Activated CD4-positive, alpha-beta T cell treated with anti-CD3 and anti-CD28 coated beads, Interleukin-2, Interleukin-6, amounts not matched to agents 100 ng/mL and 50 ng/mL, durations not matched to agents 16 hours and 8 hours (primary cell): ENCODE results near the gene CACUL1.

Experiments used
- DNase-seq: peaks from one replicate; pipeline ENCODE4 v3.0.0-alpha.2; 2020

Gene CACUL1

GRCh38 chr10:118635674-118636402, 118.9 kb downstream of the CACUL1 start:
- no peak for DNase-seq

GRCh38 chr10:118633786-118634185, 121.0 kb downstream of the CACUL1 start:
- no peak for DNase-seq

GRCh38 chr10:118629211-118629610, 125.6 kb downstream of the CACUL1 start:
- no peak for DNase-seq

- no peak for DNase-seq
These were observed 126.4 kb downstream of the CACUL1 start for GRCh38 chr10:118628397-118628796.

GRCh38 chr10:118626953-118627352, 127.8 kb downstream of the CACUL1 start:
- DNase-seq, result no peak
